NB4 (cell line): ENCODE measurements around the gene ZNF777.

ENCODE experiments used
- CTCF ChIP-seq: IDR thresholded peaks from one replicate; pipeline ENCODE4 v1.5.1; 2012; ENCODE audit warnings: low read depth, low read length
- MYC ChIP-seq: IDR thresholded peaks from 2 replicates; pipeline ENCODE4 v1.6.1; 2011; ENCODE audit warnings: low read depth, low read length
- POLR2A ChIP-seq: IDR thresholded peaks from 2 replicates; pipeline ENCODE4 v1.6.1; 2011; ENCODE audit warnings: mild to moderate bottlenecking; ENCODE audit not compliant: insufficient read length; ENCODE audit errors: extremely low read depth

GRCh38 chr7:149460493-149461277 lies at the start of gene ZNF777:
- TF ChIP-seq CTCF (peak; percentile 50), POLR2A (peak; percentile 40), MYC (0 out of 2 replicates have a peak, but pooled peaks have one; percentile 43)
